DND-41 (cell line): ENCODE measurements around the gene STEAP1B.

Experiments used
- EZH2 ChIP-seq: IDR thresholded peaks from 3 replicates; pipeline ENCODE4 v1.6.1; 2012; ENCODE audit warnings: borderline replicate concordance, low read depth, mild to moderate bottlenecking, moderate library complexity, low read length, inconsistent platforms; ENCODE audit not compliant: severe bottlenecking
- TF ChIP-seq, protein P1 (sequence below): IDR thresholded peaks from 2 replicates; pipeline ENCODE4 v1.5.1; 2012; ENCODE audit warnings: borderline replicate concordance, low read length, moderate library complexity, mild to moderate bottlenecking; ENCODE audit not compliant: poor library complexity, severe bottlenecking; ENCODE audit errors: extremely low read depth

DNA sequence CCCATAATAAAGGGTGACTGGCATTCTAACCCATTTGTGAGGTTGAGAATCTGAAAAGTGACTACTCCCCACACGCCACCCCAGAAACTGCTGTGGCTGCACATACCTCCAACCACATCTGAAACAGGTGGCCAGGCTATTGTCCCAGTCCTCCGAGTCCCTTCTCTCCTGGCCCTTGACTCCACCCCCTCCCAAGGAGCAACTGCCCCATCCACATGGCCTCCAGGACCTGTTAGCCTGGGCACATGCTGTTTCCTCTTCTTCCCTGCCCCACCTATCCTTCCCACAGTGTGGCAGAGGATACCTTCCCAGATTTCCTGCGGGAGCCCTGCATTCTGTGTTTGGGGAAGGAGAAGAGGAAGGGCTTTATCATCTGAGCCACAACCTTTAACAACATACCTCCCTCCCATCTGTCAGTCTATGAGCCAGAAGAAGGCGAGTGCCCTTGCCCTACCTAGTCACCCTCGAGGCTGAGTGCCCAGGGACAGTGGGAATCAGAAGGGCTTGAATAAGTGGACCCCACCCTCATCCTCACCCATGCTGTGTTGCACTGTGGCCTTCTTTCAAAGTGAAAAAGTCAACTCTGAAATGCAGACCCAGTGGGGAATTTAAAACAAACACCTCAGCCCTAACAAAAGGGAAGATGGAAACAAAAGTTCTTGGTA, 11.9 kb downstream of the STEAP1B start:
- no peak for TF ChIP-seq EZH2
- TF ChIP-seq, protein P1, sequence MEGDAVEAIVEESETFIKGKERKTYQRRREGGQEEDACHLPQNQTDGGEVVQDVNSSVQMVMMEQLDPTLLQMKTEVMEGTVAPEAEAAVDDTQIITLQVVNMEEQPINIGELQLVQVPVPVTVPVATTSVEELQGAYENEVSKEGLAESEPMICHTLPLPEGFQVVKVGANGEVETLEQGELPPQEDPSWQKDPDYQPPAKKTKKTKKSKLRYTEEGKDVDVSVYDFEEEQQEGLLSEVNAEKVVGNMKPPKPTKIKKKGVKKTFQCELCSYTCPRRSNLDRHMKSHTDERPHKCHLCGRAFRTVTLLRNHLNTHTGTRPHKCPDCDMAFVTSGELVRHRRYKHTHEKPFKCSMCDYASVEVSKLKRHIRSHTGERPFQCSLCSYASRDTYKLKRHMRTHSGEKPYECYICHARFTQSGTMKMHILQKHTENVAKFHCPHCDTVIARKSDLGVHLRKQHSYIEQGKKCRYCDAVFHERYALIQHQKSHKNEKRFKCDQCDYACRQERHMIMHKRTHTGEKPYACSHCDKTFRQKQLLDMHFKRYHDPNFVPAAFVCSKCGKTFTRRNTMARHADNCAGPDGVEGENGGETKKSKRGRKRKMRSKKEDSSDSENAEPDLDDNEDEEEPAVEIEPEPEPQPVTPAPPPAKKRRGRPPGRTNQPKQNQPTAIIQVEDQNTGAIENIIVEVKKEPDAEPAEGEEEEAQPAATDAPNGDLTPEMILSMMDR = no peak
